ENCODE data around the gene CD300LG.

DNA sequence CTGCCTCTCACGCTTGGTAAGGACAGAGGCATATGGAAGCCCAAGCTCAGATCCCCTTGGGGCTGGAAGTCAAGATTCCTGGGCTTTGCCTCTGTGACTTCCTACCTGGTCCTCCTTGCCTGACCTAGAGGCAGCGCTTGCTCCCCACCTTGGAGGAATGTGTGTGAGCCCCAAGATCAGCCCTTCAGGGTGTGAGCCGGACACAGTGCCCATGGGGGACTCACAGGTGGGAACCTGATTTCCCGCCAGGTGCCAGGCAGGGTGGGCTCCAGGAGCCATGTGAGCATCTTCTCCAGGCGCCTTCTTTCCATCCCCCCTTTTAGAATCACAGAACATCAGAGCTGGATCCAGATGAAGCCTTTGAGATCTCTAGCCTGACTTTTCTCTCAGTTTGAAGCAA lies 10.2 kb downstream of the CD300LG start:
- TF ChIP-seq, protein P1, sequence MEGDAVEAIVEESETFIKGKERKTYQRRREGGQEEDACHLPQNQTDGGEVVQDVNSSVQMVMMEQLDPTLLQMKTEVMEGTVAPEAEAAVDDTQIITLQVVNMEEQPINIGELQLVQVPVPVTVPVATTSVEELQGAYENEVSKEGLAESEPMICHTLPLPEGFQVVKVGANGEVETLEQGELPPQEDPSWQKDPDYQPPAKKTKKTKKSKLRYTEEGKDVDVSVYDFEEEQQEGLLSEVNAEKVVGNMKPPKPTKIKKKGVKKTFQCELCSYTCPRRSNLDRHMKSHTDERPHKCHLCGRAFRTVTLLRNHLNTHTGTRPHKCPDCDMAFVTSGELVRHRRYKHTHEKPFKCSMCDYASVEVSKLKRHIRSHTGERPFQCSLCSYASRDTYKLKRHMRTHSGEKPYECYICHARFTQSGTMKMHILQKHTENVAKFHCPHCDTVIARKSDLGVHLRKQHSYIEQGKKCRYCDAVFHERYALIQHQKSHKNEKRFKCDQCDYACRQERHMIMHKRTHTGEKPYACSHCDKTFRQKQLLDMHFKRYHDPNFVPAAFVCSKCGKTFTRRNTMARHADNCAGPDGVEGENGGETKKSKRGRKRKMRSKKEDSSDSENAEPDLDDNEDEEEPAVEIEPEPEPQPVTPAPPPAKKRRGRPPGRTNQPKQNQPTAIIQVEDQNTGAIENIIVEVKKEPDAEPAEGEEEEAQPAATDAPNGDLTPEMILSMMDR (IDR thresholded peaks at IDR 0.05; ENCODE audit: insufficient read depth, low read length, poor library complexity, severe bottlenecking): no peak
- TF ChIP-seq EZH2phosphoT487 (conservative IDR thresholded peaks at IDR 0.05; ENCODE audit: low read length): no peak
